ENCODE results near the gene MYH10. TPM values are rescaled to one million over a fixed set of nuclear protein-coding genes. Genes with fewer than 3 reads are reported as not detected.

Gene MYH10
- total and polyA plus RNA-seq, 9 of the 15 experiments (the other 6 are each of a cell fraction or from before 2014, with no cell fraction given), result 16.3 to 95.3 (median 39.7) TPM

GRCh38 chr17:8606401-8606800 lies 24.1 kb downstream of the MYH10 start:
- in situ Hi-C loops (cut with MboI), result no loop called here
- ChIA-PET POLR2A (no interaction called here), CTCF (ENCODE audit: low intra/inter-chr PET ratio) (no interaction called here)
- intact Hi-C loops (cut with micrococcal nuclease), result no loop called here
- peaks cover 69% of the 10 kb centered on the region for H3K79me2 ChIP-seq (ENCODE audit: control insufficient read depth, insufficient read depth, low read length)
- H3K36me3 ChIP-seq (ENCODE audit: control insufficient read depth, insufficient read depth, low read length), result peaks cover 34% of the 10 kb centered on the region; the same call in 1 of the 3 replicates
- H3K9ac ChIP-seq (ENCODE audit: insufficient read depth in 1 of 2, low read depth in 2 of 2, low read length in 2 of 2), result no peak overlapping the region
- WGBS (ENCODE audit: insufficient coverage, low coverage, missing lambda C conversion rate), result 96% methylated on average over 2 of the region's 3 CpGs
- no peak for ATAC-seq
- no peak for DNase-seq (ENCODE audit: extremely low read depth in 1 of 4, low spot score in 3 of 4)
- H3K27ac ChIP-seq (ENCODE audit: extremely low read depth, low read depth, low read length), result no peak overlapping the region; the same call in 2 of the 3 replicates
- no peak overlapping the region for H3K4me2 ChIP-seq (ENCODE audit: insufficient read depth, low read length)
- FAIRE-seq, result no peak
- no peaks in the 10 kb centered on the region for H3K9me3 ChIP-seq (replicated peaks; ENCODE audit: control insufficient read depth, insufficient read depth, low read depth, low read length)
- no TSS peak for BruUV-seq (replicated peaks)
- H4K20me1 ChIP-seq (replicated peaks; ENCODE audit: control insufficient read depth, insufficient read depth, low read length), result no peaks in the 10 kb centered on the region; the same call in 1 of the 2 replicates
- no peaks in the 10 kb centered on the region for H3K27me3 ChIP-seq (ENCODE audit: control insufficient read depth in 2 of 2, insufficient read depth in 2 of 2, low read length in 2 of 2)
- H2AFZ ChIP-seq (ENCODE audit: low read depth, low read length), result no peak overlapping the region
- TF ChIP-seq BRD4 (IDR thresholded peaks at IDR 0.05) (no peak), MYBL2 (IDR thresholded peaks at IDR 0.05; ENCODE audit: low read depth) (no peak), MYBL2 (CRISPR knock-in tag; IDR thresholded peaks at IDR 0.05; ENCODE audit: borderline replicate concordance) (no peak), KDM1A (IDR thresholded peaks at IDR 0.05) (no peak), CREB1 (IDR thresholded peaks at IDR 0.05) (no peak), CREB1 (CRISPR knock-in tag; IDR thresholded peaks at IDR 0.05) (no peak), SMAD1 (IDR thresholded peaks at IDR 0.05; ENCODE audit: low read depth, low read length, partially characterized antibody) (no peak), KAT7 (CRISPR knock-in tag; IDR thresholded peaks at IDR 0.05; ENCODE audit: borderline replicate concordance) (no peak), KAT8 (IDR thresholded peaks at IDR 0.05; ENCODE audit: low read depth) (no peak)
- peaks cover 3 to 4% of the 10 kb centered on the region in 2 experiments; a peak in 2 of 5 replicates for H3K4me1 ChIP-seq (replicated peaks in 1 of 2; ENCODE audit: control insufficient read depth in 2 of 2, insufficient read depth in 2 of 2, low read length in 2 of 2)
- H3K9me1 ChIP-seq (ENCODE audit: control insufficient read depth, insufficient read depth, low read length), result no peaks in the 10 kb centered on the region
- no peak overlapping the region for H3K4me3 ChIP-seq

All from K562 (cell line).